Stomach smooth muscle (tissue), 2 donors: ENCODE measurements around the gene MAGI1.
"Not testable (repeated sequence)": the region's sequence is repeated elsewhere in the genome, so short reads cannot be mapped to it uniquely, and the experiment has no call there.

ENCODE experiments used
- H3K27ac ChIP-seq: one replicate; pipeline ENCODE4 v1.7.0; 2013; ENCODE audit warnings: mild to moderate bottlenecking, low read length, inconsistent platforms
- H3K27me3 ChIP-seq, 2 donors: one replicate each; pipeline ENCODE4 v1.7.0; 2013; ENCODE audit warnings: low read length in 2 of 2; ENCODE audit not compliant: insufficient read depth in 2 of 2, control insufficient read depth in 1 of 2
- H3K36me3 ChIP-seq, 2 donors: one replicate each; pipeline ENCODE4 v1.7.0; 2013; ENCODE audit warnings: low read length in 2 of 2; ENCODE audit not compliant: control insufficient read depth in 2 of 2, insufficient read depth in 2 of 2
- H3K4me1 ChIP-seq: one replicate; pipeline ENCODE4 v1.7.0; 2013; ENCODE audit warnings: low read length; ENCODE audit not compliant: control insufficient read depth, insufficient read depth
- H3K4me3 ChIP-seq, 2 donors: one replicate each; pipeline ENCODE4 v1.7.0; 2013; ENCODE audit warnings: low read length in 2 of 2
- H3K9ac ChIP-seq, 2 donors: one replicate each; pipeline ENCODE4 v1.7.0; 2013; ENCODE audit warnings: low read length in 2 of 2, mild to moderate bottlenecking in 1 of 2
- H3K9me3 ChIP-seq, 2 donors: one replicate each; pipeline ENCODE4 v1.7.0; 2013; ENCODE audit warnings: low read length in 2 of 2; ENCODE audit not compliant: control insufficient read depth in 2 of 2
- donor health status: healthy.
- donor health status: Pancreatic carcinoma.

The MAGI1 gene

DNA sequence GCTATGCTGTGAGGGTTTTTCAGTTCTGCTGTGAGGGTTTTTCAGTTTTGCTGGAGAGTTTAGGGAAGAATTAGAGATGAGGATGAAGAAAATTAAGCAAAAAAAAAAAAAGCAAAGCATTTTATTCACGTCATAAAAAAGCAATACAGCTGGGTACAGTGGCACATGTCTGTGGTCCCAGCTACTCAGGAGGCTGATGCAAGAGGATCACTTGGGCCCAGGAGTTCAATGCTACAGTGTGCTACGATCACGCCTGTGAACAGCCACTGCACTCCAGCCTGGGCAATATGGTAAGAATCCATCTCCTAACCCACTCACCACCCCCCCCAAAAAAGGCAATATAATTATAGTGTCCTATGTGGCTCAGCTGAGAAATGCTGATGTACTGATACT lies 162.7 kb downstream of the MAGI1 start:
- Histone ChIP-seq H3K9ac (no peak overlapping the region), H3K27me3 (no peaks in the 10 kb centered on the region), H3K4me1 (peaks cover 4% of the 10 kb centered on the region), H3K36me3 (no peaks in the 10 kb centered on the region), H3K27ac (no peak overlapping the region), H3K9me3 (no peaks in the 10 kb centered on the region), H3K4me3 (no peak overlapping the region)

GRCh38 chr3:65875393-65876027 lies 163.2 kb downstream of the MAGI1 start:
- H3K27ac ChIP-seq, result no peak overlapping the region
- H3K4me3 ChIP-seq, result no peak overlapping the region
- H3K36me3 ChIP-seq, result no peaks in the 10 kb centered on the region
- no peaks in the 10 kb centered on the region for H3K9me3 ChIP-seq
- no peaks in the 10 kb centered on the region for H3K27me3 ChIP-seq
- no peak overlapping the region for H3K9ac ChIP-seq
- H3K4me1 ChIP-seq, result peaks cover 4% of the 10 kb centered on the region

- no peaks in the 10 kb centered on the region for H3K9me3 ChIP-seq
- peaks cover 4% of the 10 kb centered on the region for H3K4me1 ChIP-seq
- no peak overlapping the region for H3K4me3 ChIP-seq
- H3K27ac ChIP-seq, result no peak overlapping the region
- no peaks in the 10 kb centered on the region for H3K36me3 ChIP-seq
- no peaks in the 10 kb centered on the region for H3K27me3 ChIP-seq
- H3K9ac ChIP-seq, result no peak overlapping the region
These were observed 164.8 kb downstream of the MAGI1 start for GRCh38 chr3:65873869-65874268.

- Histone ChIP-seq H3K4me3 (no peak overlapping the region), H3K9ac (no peak overlapping the region)
These were observed 165.7 kb downstream of the MAGI1 start for GRCh38 chr3:65873028-65873427.

DNA sequence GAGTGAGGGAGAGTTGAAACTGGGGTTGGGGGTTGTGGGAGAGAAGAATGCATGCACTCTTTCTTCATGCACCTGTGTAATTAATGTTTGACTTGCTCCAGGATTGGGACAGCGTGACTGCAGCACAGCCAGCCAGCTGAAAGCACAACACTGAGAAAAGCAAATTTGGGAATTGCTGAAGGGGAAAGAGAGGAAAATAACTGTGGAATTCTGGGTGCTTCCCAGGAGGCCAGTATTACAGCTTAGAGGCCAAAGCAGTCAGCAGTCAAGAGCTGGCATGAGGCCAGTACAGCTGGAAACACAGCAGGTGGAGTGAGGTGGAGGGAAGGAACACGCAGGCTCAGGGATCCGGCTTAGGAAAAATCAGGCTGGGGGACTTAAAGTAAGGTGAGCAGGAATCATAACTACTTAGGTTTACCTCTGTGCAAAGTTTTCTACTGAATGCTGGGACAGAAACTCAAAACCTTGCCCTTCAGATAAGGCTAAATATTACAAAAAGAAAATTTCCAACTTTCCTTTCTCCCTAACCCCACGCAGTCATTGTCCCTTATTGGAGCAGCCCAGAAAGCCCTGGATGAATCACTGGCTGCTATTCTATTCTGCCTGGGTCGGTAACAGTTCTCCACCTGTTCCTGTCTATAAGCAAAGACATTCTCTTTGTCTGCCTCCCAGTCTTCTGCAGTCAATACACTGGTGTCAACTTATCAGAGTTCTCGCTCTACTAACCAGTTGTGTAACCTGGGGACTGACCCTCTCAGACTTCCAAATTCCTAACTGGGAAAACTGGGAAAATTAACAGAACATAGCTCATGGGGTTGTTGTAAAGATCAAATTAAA lies 167.2 kb downstream of the MAGI1 start:
- no peak overlapping the region for H3K27ac ChIP-seq
- H3K9ac ChIP-seq, result no peak overlapping the region
- H3K9me3 ChIP-seq, result no peaks in the 10 kb centered on the region

More at GRCh38 chr3:65873028-65873427, 165.7 kb downstream of the MAGI1 start:
- H3K9me3 ChIP-seq, result no peaks in the 10 kb centered on the region
- no peak overlapping the region for H3K27ac ChIP-seq
- no peaks in the 10 kb centered on the region for H3K27me3 ChIP-seq
- H3K36me3 ChIP-seq, result no peaks in the 10 kb centered on the region
- H3K4me1 ChIP-seq, result peaks cover 4% of the 10 kb centered on the region

GRCh38 chr3:65869798-65870197 lies 168.9 kb downstream of the MAGI1 start:
- Histone ChIP-seq H3K27me3 (no peaks in the 10 kb centered on the region), H3K9me3 (no peaks in the 10 kb centered on the region), H3K4me3 (no peak overlapping the region), H3K9ac (no peak overlapping the region), H3K4me1 (peaks cover 4% of the 10 kb centered on the region), H3K27ac (no peak overlapping the region), H3K36me3 (no peaks in the 10 kb centered on the region)

More for the DNA sequence above, 167.2 kb downstream of the MAGI1 start:
- H3K4me3 ChIP-seq, result no peak overlapping the region
- peaks cover 4% of the 10 kb centered on the region for H3K4me1 ChIP-seq
- no peaks in the 10 kb centered on the region for H3K27me3 ChIP-seq
- H3K36me3 ChIP-seq, result no peaks in the 10 kb centered on the region

DNA sequence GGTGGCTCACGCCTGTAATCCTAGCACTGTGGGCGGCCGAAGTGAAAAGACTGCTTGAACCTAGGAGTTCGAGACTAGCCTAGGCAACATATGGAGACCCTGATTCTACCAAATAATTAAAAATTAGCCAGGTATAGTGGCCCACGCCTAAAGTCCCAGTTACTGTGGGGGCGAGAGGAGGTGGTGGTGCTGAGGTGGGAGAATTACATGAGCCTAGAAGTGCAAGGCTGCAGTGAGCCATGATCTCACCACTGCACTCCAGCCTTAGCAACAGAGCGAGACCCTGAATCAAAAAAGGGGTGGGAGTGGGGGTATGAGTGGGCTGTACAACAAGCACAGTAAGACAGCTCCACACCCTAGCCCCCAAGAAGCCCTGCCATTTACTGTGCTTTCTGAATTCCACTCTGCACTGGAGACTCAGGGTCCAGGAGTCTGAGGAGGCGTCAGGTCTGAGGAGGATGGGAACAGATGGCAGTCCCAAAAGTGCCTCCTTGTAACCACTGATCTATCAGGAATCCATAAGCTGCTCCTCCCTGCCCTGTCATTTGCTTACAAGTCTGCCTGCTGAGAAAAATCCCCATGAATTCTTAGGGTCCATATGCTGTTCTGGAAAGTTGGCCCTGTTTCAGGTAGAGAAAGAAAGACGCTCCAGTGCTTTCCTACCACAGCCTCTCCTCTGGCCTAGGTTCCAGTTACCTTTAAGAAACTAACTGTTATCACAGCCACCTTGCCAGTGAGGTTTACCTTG lies 171.1 kb downstream of the MAGI1 start:
- no peak overlapping the region for H3K9ac ChIP-seq
- H3K9me3 ChIP-seq, result no peaks in the 10 kb centered on the region
- H3K4me1 ChIP-seq, result peaks cover 4% of the 10 kb centered on the region
- H3K4me3 ChIP-seq, result no peak overlapping the region
- H3K27me3 ChIP-seq, result no peaks in the 10 kb centered on the region
- no peak overlapping the region for H3K27ac ChIP-seq
- H3K36me3 ChIP-seq, result no peaks in the 10 kb centered on the region

- Histone ChIP-seq H3K4me1 (no peaks in the 10 kb centered on the region), H3K9me3 (no peaks in the 10 kb centered on the region), H3K27me3 (no peaks in the 10 kb centered on the region), H3K4me3 (no peak overlapping the region), H3K36me3 (no peaks in the 10 kb centered on the region), H3K27ac (no peak overlapping the region), H3K9ac (no peak overlapping the region)
These were observed 174.3 kb downstream of the MAGI1 start for GRCh38 chr3:65864357-65864904.

- Histone ChIP-seq H3K9ac (no peak overlapping the region), H3K9me3 (peaks cover 0 to 3% of the 10 kb centered on the region in 2 donors), H3K36me3 (no peaks in the 10 kb centered on the region), H3K27me3 (no peaks in the 10 kb centered on the region), H3K4me1 (no peaks in the 10 kb centered on the region), H3K27ac (no peak overlapping the region), H3K4me3 (no peak overlapping the region)
These were observed 177.0 kb downstream of the MAGI1 start for GRCh38 chr3:65861718-65862117.

DNA sequence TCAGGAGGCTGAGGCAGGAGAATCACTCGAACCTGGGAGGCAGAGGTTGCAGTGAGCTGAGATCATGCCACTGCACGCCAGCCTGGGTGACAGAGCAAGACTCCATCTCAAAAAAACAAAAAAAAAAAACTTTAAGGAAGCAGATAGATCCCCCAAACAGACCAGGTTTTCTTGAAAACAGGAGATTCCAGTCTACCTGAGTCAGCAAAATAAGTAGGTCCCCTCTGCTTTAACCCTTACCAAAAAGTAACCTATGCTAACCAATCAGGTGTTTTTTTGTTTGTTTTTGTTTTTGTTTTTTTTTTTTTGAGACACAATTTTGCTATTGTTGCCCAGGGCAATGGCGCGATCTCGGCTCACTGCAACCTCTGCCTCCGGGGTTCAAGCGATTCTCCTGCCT lies 179.1 kb downstream of the MAGI1 start:
- not testable (repeated sequence) for H3K9ac ChIP-seq, H3K4me3 ChIP-seq, H3K4me1 ChIP-seq, H3K27ac ChIP-seq, H3K36me3 ChIP-seq, H3K9me3 ChIP-seq, H3K27me3 ChIP-seq
